Stimulated activated CD4-positive, alpha-beta T cell treated with anti-CD3 and anti-CD28 coated beads, Interleukin-1b, Interleukin-23, amount 100 ng/mL, for 4 hours (primary cell): Measurements from ENCODE around the gene METTL17.
"Not testable (repeated sequence)": the region's sequence is repeated elsewhere in the genome, so short reads cannot be mapped to it uniquely, and the experiment has no call there.

Source experiments
- DNase-seq, 2 donors: peaks; one replicate each; pipeline ENCODE4 v3.0.0-alpha.2; 2020; ENCODE audit warnings: low read depth in 2 of 2

METTL17 gene, protein sequence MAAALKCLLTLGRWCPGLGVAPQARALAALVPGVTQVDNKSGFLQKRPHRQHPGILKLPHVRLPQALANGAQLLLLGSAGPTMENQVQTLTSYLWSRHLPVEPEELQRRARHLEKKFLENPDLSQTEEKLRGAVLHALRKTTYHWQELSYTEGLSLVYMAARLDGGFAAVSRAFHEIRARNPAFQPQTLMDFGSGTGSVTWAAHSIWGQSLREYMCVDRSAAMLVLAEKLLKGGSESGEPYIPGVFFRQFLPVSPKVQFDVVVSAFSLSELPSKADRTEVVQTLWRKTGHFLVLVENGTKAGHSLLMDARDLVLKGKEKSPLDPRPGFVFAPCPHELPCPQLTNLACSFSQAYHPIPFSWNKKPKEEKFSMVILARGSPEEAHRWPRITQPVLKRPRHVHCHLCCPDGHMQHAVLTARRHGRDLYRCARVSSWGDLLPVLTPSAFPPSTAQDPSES

DNA sequence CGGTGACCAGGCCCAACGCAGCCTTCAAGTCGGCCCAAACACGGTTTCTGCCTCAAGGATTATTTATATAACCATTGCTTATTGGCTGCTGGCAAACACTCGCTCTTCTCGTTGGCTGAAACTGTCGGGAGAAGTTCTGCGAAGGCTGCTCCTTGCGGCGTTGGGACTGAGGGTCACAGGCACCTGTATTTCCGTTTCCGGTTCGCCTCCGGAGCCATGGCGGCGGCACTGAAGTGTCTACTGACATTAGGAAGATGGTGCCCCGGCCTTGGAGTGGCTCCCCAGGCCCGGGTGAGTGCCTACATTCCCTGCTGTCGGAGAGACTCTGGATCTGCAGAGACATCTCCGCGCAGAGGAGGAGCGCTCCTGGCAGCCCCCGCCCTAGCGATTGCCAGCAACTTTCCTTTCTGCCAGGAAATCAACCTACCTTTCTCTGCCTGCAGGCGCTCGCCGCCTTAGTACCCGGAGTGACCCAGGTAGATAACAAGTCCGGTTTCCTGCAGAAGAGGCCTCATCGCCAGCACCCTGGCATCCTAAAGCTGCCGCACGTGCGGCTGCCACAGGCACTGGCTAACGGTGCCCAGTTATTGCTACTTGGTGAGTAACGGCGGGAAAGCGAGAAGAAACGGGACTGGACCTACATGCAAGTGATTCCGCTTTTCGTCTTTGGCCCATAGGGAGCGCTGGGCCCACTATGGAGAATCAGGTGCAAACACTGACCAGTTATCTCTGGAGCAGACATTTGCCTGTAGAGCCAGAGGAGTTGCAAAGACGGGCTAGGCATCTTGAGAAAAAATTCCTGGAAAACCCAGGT lies at the start of gene METTL17:
METTL17 (plus strand) TSS at position 194 of the 814 bp plus-strand sequence; CDS start at position 217, 23 bp downstream.
- peak; percentile 71 for DNase-seq

DNA sequence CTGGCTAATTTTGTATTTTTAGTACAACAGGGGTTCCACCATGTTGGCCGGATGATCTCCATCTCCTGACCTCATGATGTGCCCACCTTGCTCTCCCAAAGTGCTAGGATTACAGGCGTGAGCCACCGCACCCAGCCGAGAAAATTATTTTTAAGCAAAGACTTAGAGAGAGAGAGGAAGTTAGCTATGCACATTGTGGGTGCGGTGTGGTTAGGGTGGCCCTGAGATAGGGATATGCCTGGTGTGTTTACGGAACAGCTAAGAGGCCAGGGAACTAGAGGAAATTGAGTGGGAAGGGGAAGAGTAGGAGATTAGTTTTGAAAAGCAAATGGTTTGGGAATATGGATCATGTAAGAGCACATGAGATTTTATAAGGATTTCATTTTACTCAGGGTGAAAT lies 44.6 kb upstream of the METTL17 start:
- not testable (repeated sequence) for DNase-seq

DNA sequence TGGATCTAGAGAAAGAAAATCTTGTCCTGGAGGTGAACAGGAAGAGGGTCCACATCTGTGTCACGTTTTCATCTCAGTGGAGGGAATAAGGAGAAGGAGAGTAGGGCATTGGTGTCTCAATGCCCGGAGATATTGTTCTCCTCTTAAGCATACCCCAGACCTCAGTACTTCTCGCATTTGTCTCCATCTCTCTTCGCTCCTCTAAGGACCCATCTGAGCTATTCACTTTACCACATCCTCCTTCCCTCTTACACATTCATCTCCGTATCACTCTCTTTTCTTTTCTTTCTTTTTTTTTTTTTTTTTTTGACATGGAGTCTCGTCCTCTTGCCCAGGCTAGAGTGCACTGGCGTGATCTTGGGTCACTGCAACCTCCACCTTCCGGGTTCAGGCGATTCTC lies 43.1 kb upstream of the METTL17 start:
- DNase-seq = not testable (repeated sequence)

DNA sequence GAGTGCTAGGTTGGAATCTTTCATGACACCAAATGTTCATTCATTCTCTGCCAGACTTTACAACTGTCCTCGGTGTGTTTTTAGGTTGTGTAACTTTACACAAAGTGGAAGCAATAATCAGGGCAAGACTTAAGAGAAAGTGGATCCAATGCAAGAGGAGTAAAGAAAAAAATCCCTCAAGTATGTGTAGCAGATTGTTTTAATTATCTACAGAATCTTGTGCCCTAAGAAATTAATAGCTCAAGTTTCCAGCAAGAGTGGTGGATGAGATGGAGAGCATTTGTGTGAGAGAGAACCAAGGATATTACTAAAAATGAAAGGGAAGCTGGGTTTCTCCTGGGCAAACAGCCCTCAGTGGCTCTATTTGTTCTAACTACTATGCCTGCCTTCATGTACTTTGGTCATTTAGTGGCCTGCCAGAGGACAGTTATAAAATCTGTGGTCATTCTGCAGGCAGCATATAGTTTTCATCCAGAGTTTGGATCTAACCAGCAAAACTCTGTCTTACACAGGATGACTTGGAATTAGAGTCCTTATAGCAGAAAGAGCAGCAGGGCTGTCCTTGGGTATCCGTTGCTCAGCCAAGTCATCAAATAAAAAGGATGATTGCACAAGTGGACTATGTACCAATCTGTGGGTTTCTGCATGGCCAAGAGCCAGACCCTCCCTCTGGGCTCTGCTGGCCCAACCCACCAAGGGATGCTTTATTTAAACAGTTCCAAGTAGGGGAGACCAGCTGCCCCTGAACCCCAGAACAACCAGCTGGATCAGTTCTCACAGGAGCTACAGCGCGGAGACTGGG lies 34.8 kb upstream of the METTL17 start, which contains the start of gene RNASE2:
RNASE2 (plus strand) TSS at position 752 of the 802 bp plus-strand sequence. CDS start 285 bp downstream, outside the sequence.
- DNase-seq = not testable (repeated sequence)

DNA sequence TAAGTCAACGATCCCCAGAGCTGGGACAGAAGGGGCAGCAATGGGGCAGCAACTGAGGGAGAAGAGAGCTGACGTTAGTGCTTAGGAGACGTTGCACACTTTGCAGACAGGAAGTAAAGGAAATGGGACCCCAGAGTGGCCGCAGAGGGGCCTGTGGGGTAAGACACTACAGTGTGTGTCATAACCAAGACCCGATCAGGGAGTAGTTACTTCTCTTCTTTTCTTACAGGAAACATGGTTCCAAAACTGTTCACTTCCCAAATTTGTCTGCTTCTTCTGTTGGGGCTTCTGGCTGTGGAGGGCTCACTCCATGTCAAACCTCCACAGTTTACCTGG lies 34.3 kb upstream of the METTL17 start:
- DNase-seq = not testable (repeated sequence)

DNA sequence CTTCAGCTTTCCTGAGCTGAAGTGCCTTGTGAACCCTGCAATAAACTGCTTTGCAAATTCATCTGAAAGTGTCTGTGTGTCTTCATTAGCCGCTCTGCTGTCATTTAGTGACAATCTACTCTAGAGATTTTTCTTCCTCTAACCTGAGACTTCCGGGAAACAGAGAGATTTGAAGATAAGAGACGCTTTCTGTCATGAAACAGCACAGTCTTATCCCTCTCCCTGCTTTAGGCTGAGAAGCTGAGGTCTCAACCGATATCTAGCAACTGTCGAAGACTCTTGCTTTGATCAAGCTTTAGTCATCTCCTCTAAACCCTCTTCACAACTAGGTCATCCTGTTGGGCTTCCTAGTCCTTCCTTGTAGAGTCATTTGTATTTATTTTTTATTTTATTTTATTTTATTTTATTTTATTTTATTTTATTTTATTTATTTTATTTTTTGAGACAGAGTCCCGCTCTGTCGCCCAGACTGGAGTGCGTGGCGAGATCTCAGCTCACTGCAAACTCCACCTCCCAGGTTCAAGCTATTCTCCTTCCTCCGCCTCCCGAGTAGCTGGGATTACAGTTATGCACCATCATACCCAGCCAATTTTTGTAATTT lies 33.3 kb upstream of the METTL17 start:
- DNase-seq = no peak

DNA sequence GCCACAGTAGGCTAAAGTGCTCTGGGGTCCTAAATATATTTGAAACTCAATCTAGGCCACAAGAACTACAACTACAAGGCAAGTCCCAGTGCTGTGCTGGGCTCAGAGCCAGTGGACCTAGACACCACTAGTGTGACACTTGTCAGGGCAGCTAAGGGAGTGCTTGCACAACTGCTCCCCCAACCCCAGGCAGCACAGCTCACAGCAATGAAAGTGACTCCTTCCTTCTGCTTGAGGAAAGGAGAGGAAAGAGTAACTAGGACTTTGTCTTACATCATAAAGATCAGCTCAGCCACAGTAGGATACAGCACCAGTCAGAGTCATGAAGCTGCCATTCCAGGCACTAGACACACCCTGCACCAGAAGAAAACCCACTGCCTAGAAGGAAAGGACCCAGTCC lies 30.8 kb upstream of the METTL17 start:
- not testable (repeated sequence) for DNase-seq

DNA sequence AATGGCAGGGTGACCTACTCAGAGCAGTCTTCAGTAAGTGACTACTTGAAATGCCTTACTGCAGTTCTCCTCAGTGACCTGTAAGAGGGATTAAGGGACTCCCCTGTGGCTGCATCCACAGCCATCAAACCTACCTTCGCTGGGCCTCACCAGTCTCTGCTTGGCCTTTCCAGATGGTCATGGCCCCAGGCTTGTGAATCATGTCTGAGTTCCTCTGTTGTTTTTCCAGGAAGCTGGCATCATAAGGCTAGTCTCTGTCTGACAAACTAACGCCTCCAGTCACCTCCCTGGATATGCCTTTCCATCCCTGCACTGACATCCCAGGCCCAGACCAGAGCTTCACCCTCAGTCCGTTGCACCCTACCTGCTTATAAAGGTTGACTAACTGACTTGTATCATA lies 20.4 kb upstream of the METTL17 start:
- DNase-seq = no peak

DNA sequence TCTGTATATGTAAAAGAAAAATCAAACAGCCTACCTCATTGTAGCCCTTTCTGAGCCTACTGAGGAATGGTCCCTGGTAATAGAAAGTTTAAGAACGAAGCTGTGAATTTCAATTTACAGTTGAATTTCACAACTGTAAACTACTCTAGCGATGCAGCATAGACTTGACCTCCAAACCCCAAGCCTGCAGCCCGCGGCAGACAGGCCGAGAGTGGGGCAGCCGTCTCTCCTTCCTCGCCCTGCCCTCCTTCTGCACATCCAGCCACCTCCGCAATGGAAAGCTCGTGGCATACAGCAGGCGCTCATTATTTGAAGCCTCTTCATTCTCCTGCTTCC lies 19.2 kb upstream of the METTL17 start:
- DNase-seq = no peak

DNA sequence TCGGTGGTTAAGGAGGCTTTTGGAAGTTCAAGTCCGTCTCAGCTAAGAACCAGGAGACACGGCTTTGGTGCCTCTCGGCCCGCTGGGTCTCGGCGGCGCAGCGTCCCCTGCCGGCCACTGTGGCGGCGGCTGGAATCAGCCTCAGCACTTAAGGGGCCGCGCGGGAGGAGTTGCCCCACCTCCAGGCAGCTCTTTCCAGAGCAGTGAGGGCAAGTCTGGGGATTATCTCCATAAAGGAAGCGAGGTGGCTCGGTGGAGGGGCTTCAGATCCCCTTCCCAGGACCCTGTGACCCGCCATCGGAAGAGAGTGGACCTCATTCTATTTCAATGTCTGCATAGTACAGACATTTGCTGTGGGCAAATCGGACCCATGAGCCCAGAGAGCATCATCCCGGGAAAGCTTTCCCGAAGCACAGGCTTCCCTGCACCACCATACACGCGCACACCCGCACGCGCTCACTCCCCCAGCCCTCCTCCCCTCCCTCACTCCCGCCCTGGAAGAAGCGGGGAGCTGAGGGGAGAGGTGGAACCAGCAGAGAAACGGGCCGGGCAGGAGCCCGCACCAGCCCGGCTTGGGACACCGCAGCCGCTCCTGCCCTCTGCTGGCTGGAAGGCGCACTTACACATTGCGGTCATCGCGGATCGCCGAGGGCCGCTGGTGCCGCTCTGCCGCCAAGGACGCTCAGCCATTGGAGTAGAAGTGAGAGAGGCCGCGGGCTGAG lies 18.6 kb upstream of the METTL17 start:
- DNase-seq = peak; percentile 63 to 74

DNA sequence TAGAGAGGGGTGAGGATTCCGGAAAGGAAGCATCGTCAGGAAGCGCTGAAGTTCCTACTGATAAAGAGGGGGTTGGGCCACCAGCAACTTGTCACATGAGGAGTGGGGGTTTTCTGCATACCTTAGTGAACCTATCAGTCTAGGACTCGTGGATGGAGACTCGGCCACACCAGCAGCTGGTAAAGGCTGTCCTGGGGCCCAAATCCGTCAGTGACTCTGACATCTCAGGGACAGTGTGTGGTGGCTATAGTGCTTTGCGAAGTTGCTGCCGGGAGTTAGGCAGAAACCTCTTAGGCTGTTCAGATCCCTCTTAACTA lies 18.1 kb upstream of the METTL17 start:
- no peak for DNase-seq

DNA sequence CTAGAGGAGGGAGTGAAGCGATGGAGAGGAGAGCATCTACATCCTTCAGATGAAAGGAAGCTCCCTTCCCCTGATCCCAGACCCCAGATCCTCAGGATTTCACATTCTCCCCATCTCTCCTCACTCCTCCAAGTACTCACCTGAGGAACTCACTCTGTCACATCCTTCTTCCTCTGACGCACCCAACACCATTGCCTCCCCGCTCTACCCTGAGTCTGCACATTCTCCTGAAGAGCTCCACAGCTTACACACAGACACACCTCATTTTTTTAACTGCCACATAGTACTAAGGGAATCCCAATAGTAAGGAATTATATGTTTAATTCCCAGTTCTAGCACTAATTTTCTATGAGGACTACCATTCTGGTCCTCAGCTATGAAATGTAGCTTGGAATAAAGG lies 16.3 kb upstream of the METTL17 start:
- no peak for DNase-seq

DNA sequence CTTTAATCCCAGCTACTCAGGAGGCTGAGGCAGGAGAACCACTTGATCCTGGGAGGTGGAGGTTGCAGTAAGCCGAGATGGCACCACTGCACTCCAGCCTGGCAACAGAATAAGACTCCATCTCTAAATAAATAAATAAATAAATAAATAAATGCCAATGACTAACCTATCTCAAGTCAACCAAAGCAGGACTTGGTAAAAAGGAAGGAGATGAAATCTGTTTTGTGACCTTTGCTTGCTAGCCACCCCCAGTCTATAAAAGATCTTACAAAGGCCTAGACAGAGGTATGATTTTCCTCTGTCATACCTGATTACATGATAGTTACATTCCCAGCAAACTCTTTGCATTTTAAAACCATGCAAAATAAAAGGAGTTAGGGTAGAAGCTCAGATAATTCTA lies 13.5 kb upstream of the METTL17 start:
- DNase-seq = no peak

DNA sequence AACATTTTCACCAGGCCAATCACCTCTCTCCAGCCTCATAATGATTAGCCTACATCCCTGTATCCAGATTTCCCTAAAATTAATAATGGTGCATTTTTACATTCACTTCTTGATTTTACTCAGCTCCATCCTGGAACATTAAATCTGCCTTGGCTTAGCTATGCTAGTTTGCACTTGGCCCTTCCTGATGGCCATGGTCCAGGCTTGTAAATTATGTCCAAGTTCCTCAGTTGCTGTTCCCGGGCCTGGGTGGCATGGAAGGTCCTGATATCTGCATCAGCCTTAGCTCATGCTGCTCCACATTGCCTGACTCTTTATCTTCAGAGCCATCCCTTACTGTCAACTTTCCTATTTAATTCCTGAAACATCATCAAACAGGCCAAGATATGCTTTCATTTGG lies 11.1 kb upstream of the METTL17 start:
- no peak for DNase-seq

DNA sequence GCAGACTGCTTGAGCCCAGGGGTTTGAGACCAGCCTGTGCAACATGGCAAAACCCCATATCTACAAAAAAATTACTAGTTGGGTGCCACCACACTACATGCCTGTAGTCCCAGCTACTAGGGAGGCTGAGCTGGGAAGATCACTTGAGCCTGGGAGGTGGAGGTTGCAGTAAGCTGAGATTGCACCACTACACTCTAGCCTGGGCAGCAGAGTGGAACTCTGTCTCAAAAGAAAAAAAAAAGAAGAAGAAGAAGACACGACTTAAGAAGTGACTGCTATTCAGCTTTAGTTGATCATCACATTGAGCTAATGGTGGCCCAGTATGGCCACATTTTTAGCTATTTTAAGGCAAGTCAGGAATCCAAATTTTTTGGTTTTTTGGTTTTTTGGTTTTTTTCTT lies 8.9 kb upstream of the METTL17 start:
- no peak for DNase-seq

DNA sequence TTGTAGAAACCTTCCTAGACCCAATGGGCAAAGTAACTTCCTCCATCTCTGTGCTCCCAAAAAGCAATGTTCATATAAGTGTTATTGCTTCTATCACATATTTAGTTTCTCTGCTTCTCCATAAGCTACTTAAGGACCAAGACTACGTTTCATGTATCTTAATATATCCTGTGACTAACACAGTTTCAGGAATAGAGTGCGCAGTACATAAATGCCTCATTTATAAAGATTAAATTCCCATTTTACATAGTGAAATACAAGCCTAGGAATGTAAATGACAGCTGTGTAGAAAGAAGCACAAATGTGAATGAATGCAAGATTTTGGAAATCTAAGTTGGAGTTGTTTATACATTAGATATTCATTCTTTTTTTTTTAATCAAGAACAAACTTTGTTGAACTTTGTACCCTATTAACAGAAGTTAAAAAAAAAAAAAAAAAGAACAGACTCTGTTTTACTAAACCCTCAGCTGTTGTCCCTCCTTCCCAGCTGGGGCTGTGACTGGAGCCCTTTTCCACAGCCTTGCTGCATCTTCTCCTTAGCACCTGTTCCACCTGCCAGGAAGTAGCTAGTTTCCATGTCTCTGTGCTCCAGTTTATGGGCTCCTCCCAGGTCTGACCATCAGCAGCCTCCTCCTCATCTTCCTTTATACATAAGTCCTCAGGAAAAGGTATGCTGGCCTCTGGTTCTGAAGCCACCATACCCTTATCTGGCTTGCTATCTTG lies 7.0 kb upstream of the METTL17 start:
- DNase-seq = no peak

DNA sequence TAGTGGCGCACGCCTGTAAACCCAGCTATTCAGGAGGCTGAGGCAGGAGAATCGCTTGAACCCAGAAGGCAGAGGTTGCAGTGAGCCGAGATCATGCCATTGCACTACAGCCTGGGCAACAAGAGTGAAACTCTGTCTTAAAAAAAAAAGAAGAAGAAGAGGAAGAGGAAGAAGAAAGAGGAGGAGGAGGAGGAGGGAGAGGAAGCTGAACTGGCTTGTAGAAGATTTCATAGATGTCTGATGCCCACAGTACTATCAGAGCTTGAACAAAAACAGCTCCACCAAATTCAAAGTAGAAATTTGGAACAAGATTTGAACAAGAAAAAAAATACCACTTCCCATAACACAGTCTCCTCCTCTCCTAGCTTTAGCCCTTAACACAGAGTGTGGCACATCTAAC lies 4.1 kb upstream of the METTL17 start:
- DNase-seq = not testable (repeated sequence)

DNA sequence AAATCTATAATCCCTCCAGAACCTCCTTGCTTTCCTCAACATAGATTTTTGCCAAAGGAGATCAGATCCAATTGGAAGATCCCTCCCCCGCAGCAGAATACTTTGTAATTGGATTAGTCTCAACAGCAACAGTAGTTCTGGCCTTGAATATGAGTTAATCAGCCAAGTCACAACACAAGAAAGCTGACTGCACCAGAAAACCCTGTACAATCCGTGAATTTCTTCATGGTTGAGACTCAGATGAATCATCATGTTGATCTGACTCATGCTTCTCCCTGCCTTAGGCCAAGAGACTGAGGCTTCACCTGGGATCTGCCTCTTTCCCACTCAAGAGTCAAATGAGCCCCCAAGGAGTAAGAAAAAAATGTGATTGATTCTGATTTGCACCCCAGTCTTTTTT lies 3.0 kb upstream of the METTL17 start:
- no peak for DNase-seq

DNA sequence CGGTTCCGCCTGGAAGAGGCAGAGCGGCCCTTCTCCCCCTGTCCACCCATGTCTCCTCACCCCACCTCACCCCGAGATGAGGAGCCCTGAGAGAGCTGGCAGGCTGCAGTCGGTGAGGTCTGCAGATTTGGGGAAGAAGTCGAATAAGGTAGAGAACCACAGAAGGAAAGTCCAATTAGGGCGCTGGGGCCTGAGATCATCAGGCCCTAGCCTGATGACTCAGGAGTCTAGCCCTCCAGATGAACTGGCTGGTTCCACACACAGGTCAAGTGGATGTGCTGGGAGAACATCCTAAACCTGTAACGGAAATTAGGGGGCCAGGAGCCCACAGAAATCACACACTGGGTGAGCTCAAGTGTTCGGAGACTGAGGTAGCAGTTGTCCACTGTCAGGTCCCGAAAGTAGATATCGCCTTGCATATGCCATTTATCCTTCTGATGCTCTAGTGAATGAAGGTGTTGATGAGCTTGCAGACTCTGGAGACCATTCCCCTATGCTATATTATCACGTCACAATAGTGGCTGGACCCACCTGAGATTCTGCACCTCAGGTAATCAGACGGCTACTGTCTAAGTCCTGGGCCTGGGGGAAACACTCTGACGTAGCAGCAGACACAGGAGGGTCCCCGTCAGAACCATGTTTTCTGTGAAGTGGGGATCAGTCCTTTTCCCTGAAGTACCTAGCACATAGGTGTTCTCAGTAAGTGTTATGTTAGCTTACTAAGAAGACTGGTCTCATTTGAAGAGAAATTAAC lies 886 bp upstream of the METTL17 start:
- no peak for DNase-seq

DNA sequence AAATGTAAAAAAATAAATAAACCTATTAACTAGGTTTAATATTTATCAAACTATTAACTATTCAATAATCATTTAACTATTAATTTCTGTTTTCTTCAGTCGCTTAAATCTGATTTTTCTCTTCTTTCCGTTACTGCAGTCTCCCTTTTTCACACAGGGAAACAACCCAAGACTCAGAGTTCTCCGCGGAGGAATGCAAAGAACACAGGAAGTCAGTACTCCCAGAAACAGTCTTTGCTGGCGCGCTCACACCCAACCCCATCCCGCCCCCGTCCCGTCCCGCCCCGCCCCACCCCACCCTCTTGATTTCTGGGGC lies 351 bp upstream of the METTL17 start:
- no peak for DNase-seq
